NK-92 (cell line): ENCODE data around the gene FMO2.

ENCODE experiments used
- DNase-seq: peaks from one replicate; lab custom pipeline; 2025; ENCODE audit not compliant: unreplicated experiment; lab: John Stamatoyannopoulos, UW

The FMO2 gene

DNA sequence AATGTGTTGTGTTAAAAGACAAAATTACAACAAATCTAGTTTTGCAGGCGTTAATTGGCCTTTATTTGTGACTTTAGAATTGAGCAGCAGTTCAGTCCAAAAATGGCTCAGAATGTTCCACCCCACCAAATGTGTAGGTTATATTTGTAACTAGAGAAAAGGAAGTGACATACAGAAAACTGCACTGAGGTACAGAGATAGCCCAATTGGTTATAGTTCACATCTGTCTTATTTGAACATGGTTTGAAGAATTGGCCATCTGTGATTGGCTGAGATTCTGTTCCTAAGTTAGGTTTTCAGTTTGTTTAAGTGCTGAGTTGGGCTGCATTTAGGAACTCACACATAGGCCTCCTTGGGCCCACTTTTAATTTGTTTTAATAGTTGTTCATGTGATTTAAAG, 12.0 kb upstream of the FMO2 start:
- DNase-seq, result no peak

DNA sequence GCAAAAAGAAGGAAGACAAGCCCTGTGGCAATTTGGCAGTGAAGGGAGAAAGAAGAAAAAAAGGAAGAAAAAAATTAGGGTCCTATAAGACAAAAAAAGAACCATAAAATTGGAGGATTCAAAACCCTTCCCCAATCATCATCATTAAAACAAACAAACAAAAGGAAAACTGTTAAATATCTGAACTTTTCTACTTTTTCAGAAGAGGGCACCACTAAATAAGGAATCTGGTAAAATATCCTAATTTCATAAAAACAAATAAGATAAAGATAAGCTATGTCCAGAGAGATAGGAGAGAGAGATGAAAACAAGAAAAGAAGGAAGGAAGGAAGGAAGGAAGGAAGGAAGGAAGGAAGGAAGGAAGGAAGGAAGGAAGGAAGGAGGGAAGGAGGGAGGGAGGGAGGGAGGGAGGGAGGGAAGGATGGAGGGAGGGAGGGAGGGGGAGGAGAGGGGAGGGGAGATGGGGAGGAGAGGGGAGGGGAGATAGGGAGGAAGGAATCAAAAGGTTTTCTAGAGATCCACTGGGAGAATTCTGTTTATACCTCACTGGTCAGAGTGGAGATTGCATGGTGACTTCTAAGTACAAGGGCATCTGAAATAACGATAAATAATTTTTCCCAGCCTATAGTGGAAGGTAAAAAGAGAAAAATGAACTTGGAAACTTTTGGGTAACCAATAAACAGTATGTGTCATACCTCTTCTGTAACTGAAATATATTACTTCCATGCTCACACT, 10.4 kb upstream of the FMO2 start:
- DNase-seq, result no peak

DNA sequence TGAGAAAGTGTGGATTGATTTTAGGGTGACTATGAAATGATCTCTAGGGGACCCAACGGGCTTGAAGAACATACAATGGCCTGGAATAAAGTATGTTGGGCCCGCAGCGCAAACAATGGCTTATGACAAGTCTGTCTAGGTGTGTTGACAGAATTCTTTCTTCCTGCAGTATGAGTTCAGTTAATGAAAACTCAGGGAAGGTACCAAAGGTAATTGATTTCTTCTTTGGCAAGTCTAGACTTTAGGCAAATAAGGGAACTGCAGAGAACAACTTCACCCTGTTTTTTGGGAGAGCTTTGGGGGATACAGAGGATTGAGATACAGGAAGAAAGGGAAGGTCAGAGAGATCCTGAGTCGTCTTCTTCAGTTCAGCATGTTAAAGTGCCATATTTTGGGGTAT, 7.8 kb upstream of the FMO2 start:
- no peak for DNase-seq

DNA sequence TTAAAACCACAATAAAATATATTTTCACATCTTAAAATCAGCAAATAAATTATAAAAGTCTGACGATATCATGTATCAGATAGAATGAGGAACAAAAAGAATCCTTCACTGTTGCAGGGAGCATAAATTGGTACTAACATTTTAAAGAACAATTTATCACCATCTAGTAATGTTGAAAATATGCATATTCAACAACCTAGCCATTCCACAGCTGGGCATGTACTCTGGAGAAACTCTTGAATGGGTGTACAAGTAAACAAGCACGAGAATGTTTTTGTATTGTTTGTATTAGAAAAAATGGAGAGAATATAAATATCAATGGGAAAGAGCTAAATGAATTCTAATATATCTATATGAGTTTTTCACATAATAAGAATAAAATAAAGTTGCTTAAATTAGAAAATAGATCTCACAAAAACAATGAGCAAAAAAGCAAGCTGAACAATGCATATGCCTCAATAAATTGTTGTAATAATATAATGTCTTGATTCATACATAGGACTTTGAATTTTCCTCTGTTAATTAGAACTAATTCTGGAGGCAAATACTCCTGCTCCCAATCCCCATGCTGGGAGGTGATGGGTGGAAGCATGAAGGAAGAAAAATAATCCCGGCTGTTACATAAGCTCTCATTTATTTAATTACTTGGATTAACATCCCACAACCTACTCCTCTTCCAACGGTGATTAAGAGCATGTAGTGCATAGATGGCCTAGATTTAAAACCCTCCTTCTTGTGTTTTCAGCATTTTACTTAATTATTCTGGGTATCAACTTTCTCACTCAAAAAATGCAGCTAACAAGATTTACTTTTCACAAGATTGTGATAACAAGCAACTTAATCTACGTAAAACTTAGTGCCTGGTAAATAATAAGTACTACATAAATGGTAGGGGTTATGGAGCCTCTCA, 5.5 kb upstream of the FMO2 start:
- DNase-seq, result no peak

DNA sequence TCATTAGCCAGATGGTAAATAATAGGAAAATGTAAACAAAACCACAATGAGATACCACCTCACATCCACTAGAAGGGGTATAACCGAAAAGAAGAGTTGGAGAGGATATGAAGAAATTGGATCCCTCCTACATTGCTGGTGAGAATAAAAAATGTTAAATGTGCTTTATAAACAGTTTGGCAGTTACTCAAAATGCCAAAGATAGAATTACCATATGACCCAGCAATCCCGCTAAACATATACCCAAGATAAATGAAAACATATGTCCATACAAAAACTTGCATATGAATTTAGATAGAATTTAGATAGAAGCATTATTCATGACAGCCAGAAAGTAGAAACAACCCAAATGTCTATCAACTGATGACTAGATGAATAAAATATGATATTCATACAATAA, 4.4 kb upstream of the FMO2 start:
- no peak for DNase-seq

DNA sequence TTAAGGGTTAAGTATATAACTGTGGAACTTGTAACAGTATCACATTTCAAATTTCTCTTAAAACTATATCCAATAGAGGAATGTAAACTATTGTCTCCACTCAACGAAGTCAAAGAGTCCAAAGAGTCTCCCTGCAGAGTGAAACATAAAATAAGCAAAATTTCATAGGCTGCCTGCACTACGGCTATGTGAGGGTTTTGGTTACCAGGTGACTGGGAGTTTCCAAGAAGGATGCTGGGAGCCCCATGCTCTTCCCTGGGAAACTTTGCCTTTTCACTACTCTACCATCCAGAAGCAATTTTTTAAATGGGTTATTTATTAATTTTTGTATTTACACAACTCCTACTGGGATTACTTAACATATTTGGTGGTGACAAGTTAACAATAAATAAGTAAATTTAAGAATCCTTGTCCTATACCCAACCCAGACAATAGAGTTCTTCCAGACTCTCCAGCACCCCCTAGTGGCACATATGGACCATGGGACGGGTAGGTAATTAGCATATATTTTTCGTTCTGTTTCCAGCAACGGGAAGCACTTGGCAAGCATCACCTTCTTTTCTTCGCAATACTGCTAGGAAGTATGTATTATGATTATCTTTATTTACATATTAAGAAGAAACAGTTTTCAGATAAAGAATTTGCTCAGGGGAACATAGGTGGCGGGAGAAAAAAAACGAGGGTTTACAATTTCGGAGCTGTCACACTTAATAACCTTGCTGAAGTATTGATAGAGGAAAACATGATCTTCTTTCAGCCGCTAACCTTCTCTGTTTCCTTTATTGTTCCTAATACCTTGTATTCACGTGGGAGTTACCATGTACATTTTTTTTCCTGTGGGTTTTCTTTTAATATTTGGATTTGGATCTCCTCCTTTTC, 3.5 kb downstream of the FMO2 start:
- DNase-seq, result no peak

DNA sequence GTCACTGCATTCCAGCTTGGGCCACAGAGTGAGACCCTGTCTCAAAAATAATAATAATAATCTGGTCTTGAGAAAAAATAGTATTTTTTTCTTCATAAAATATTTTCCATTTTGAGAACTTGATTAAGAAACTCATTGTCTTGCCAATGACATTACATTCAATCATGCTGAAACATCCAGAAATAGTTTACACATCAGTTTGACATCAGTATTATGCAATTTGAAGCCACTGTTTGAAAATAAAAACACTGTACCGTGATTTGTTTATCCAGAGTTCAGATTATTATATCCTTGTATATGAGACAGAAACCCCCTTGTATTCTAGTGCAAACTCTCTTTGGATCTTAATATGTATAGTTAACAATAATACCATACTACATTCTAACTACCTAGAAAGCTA, 6.9 kb downstream of the FMO2 start:
- no peak for DNase-seq

DNA sequence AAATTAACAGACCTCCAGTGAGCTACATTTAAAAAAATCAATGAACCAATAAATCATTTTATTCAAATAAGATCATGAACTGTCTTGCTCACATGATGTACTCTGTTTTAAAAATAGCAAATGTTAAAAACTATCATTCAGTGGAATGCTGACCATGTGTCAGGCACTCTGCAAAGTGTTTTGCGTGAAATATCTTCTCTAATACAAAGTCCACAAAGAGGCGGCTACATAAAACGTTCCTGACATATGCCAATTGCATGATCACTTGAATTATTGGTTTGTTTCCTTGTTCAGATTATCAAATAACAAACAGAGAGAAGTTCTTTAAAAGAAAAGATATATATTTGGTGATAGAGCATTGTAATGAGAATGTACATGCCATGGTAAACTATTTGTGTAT, 10.7 kb downstream of the FMO2 start:
- no peak for DNase-seq

DNA sequence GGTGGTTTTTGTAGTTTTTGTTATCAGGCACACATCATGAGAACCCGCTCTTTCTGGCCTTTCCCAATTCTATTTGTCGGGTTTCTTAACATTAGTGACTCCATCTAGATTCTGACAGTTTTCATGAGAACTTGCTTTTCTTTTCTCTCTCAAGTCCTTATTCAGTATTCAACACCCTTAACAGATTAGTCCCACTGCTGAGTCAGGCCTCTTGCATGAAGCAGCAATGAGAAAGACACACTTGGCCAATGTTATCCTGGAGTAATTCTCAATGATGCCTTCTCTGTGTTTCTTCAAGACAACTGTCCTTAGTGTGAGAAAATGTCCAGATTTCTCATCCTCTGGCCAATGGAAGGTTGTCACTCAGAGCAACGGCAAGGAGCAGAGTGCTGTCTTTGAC, 11.3 kb downstream of the FMO2 start:
- no peak for DNase-seq

DNA sequence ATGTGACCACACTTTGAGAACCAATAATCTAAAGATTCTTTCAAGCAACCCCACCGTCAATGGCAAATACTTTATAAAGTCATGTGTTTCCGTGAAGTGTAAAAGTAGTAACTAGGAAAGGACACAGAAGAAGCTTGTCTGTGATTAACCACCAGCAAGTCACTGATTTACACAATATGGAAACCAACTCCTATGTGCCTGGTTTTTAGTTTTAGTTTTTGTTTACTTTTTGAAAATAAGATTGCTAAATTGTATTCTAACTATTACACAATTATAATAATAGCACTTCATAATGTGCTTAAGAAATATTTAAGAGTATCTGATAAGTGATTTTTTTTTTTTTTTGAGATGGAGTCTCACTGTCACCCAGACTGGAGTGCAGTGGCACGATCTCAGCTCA, 13.0 kb downstream of the FMO2 start:
- no peak for DNase-seq

DNA sequence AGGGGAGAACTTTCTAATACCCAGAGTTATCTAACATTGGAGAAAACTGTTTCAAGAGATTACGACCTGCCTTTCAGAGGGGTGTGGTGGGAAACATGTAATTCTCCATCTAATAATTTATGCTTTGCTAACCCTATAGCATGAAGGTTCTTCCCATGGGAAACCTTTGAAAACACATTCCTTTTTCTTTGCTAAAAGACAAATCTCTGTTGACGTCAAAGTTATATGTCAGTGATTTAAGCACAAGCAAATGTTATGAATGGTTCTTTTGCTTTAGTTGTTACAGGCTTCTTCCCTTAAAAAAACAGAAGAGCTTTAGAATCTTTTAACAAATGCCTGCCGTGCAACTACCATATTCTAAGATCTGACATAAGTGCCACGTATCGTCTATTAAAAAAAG, 19.2 kb downstream of the FMO2 start:
- no peak for DNase-seq

DNA sequence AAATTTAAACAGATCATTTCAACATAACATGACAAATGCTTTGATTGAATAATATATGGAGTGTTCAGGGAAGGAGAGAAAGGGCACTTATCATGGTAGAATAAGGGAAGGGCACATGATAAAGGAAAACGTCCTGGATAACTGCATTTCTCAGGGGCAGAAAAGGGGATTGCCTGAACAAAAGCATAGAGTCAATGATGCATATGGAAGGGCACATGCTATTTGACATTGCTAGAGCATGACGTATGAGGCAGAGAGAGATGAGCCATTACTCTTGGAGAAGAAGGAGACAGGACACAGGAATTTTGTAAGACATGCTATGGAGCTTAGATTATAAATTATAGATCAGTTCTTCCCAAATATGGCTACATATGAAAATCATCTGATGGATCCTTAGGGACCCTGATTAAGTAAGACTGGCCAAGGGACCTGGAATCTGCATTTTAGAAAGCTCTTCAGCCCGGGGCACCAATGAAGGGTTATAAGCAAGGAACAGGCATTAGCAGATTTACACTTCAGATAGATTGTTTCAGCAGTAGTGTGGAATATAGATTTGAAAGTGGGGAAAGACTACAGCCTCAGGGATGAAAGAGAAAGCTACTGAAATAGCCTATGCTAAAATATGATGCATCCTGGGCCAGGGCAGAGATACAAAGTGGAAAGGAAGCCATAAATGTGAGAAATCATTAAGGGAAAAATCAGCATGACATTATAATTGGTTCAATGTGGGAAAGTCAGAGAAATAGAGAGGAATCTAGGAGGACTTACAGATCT, 21.3 kb downstream of the FMO2 start:
- no peak for DNase-seq

DNA sequence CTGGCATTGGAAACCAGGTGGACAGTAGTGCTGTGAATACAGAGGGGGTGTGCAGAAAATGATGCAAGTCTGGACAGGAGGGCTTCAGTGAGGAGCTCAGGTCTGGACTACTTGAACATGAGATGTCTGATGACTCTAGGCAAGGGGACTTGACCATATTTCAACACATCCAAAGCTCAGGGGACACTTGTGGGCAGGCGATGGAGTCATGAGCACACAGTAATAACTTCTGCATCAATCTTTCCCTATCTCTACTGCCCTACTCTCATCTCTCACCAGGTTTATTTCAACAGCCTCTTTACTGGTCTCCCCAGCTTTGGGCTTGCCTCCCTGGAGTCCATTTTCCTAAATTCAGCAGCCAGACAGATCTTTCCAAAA, 21.9 kb downstream of the FMO2 start:
- DNase-seq, result no peak

DNA sequence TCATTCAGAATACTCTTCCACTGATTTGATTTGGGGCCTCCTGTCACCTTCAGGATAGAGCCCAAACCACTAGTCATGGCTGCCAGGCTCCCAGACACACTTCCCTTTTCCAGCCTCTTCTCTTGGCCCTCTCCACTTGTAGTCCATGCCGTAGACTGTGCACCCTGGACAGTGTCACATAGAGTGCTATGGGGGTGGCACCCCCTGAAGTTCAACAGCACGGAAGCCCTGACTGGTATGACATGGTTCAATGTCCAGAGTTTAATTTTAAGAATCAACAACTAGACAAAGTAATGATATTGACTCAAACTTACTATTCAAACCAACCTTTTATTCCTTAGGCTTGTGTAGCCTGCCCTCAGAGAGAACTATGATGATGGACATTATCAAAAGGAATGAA, 22.3 kb downstream of the FMO2 start:
- DNase-seq, result no peak

DNA sequence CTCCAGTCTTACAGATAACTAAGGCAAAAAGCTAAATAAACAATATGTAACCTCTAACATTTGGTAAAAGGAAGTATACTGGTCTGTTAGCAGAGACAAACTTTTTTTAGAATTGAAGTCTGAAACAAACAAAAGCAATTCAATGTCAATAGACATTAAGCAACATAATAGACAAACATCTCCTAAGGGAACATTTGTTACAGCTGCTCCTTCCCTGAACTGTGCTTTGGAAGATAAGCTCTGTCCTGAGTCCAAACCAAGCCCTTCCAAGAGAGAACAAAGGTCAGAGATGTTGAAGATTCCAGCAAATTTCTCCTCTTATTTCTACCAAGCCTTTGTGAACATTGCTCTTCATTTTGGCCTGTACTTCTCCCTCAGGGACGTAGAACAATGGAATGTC, 25.3 kb downstream of the FMO2 start:
- no peak for DNase-seq

DNA sequence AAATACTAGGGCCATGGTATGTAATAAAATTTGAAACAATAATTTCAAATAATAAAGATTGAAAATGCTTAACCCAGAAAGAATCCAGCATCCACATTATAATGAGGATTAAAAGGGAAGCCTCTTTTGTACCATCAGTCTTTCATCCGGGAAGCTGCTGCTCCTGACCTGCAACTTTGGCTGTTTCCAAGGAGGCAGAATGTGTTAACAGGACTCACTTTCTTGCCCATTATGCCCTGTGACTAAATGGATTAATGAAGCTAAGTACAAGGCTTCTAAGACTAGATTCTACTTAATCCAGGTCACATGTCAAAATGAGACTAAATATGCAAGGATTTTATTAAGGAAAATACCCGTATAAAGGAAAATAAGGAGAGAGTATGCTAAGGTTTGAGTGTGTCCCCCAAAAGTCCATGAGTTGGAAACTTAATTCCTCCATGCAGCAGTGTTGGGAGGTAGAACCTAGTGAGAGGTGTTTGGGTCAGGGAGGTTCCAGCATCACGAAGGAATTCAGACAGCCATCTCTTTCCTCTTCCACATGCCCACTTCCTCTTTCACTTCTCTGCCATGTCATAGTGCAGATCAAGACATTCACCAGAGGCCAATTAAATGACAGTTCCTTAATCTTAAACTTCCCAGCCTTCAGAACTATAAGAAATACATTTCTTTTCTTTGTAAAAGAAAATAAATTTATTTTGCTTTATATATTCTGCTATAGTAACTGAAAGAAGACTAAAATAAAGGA, 27.7 kb downstream of the FMO2 start:
- no peak for DNase-seq

DNA sequence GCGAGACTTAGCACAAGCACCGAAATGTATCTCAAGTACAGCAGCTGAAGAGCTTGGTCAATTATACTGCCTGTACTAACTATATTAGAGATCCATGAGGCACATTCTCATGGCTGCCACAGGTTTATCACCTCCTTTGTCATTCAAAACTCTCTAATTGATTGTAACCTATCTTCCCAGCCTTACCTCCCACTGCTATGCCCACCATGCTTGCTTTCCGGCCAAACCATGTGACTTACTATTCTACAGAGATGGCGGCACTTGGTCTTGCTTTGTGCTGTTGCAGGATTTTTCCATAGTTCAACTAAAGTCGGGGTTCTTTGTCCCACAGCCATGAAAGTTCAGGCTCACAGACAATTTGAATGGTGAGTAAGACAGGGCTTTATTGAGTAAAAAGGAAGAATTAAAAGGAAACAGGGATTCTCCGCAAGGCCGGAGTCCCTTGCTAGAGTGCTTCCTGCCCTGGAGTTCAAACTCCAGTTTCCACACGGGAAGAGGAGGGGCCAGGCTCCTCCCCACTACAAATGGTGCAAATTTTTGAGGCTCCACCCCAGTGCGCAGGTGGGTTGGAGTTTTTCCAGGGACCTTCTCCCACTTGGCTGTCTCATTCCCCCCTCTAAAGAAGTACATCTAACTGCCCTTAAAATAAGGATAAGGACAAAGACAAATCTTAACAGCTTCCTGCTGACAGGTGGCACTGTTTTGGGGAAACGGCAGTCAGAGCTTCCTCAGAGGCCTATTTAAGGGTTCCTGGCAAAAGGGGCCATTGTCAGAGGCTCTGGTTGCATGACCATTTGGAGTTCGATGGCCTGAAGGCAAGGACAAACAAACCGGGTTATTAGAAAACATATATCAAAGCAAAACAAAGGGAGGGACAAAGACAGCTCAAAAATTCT, 28.7 kb downstream of the FMO2 start:
- DNase-seq, result no peak

DNA sequence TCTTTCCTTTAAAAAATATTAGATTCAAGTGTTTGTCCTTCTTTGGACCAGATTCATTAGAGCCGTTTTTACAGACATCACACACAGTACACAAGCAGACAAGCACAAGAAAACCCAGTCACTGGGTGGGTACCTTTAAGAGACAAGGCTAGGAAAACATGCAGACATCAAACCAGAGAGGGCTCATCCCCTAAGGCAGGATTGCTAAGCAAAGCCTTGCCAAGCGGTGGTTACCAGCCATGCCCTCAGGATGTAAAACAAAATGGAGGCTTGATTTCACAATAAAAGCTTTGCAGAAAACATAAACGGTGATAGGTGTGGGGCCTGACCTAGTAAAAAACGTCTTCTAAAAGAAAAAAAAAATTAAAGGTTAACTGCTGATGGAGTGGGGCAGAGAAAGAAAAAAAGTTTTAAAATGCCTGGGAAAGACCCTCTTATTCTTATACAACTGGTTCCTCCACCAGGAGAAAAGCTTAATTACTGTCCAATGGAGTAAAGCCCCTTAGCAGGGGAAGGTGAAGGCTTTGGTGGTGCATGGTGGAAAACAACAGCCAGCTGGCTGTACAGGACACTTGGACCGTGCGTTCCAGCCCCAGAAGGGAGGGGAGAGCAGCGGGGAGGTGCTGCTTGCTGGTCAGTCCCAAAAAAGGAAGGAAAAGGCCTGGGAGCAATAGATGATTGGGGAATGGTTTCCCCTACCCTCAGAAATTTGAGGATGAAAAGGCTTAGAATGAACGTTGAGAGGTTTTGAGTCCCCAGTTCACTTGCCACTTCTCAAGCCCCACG, 32.8 kb downstream of the FMO2 start:
- DNase-seq, result no peak
